Measurements from ENCODE around the gene APOBEC3H.
"Not testable (repeated sequence)": the region's sequence is repeated elsewhere in the genome, so short reads cannot be mapped to it uniquely, and the experiment has no call there.

Gene APOBEC3H

DNA sequence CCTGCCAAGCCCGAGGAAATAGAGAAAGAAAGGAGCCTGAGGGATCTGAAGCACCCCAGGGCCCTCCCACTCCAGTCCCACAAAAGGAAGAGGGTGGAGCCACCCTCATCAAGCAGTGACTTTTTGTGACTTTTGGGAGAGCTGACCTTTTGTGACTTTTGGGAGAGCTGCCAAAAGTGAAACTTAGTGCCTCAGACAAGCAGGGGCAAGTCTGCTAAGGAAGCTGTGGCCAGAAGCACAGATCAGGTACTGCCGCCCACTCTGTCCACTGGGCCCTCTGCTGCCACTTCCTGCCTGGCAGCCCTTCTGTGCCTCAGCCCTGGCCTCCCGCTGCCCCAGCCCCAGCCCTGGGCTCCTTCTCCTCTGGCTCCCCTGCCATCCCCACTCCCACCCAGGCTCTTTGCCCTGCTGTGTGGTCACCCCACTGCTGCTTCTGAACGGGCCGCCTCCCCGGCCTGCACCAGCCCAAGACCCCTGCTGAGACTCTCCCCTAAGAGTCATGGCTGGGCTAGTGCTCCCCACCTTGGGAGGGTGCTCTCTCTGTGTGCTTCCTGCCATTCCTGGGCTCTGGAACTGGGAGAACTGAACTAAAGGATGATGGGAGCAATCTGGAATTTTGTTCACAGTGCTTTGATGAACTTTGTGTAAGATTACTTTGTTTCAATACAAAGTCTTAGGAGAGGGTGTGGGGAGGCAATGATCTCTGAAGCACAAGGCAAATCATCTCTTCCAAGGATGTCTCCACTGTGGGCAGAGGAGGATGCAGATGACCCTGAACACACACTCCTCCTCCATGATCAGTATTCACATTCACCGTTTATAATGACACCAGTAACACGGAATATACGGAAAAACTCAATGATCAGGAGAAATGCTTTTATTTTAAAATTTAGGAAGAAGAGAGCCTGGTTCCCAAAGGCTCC lies at the start of gene APOBEC3H:
APOBEC3H (plus strand) TSS at position 147 of the 923 bp plus-strand sequence. CDS start 3,035 bp downstream, outside the sequence.
- peak; percentile 86 for DNase-seq
- in situ Hi-C loops (cut with MboI; ENCODE audit: low pct_unique_long_range_greater_than_20kb, low sequenced_read_pairs), result no loop called here

GRCh38 chr22:39049486-39049885 lies 47.6 kb upstream of the APOBEC3H start:
- DNase-seq; in situ Hi-C loops (cut with MboI; ENCODE audit: low pct_unique_long_range_greater_than_20kb, low sequenced_read_pairs): not testable (repeated sequence)

DNA sequence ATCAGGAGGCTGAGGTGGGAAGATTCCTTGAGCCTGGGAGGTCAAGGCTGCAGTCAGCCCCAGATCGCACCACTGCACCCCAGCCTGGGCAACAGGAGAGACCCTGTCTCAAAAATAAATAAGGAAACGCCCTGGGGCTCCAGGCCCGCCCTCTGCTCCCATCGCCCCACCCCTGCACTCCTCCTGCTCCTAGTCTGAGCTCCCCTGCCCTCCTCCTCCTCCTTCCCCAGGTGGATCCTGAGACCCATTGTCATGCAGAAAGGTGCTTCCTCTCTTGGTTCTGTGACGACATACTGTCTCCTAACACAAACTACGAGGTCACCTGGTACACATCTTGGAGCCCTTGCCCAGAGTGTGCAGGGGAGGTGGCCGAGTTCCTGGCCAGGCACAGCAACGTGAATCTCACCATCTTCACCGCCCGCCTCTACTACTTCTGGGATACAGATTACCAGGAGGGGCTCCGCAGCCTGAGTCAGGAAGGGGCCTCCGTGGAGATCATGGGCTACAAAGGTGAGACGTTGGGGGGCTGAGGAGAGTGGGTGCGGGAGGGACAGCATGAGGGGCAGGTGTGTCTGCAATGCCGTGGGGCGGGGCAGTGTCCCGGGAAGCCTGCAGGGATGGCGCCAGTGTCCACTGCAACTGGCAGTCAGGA lies 45.1 kb upstream of the APOBEC3H start:
- in situ Hi-C loops (cut with MboI; ENCODE audit: low pct_unique_long_range_greater_than_20kb, low sequenced_read_pairs); DNase-seq: not testable (repeated sequence)

DNA sequence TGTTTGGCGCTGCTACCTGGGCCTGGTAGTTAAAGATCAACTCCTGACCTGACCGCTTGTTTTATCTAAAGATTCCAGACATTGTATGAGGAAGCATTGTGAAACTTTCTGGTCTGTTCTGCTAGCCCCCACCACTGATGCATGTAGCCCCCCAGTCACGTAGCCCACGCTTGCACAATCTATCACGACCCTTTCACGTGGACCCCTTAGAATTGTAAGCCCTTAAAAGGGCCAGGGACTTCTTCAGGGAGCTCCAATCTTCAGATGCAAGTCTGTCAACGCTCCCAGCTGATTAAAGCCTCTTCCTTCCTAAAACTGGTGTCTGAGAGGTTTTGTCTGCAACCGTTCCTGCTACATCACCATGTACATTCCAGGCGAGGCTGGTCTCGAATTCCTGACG lies 41.4 kb upstream of the APOBEC3H start:
- in situ Hi-C loops (cut with MboI; ENCODE audit: low pct_unique_long_range_greater_than_20kb, low sequenced_read_pairs), result no loop called here

GRCh38 chr22:39061290-39061689 lies 35.8 kb upstream of the APOBEC3H start:
- in situ Hi-C loops (cut with MboI; ENCODE audit: low pct_unique_long_range_greater_than_20kb, low sequenced_read_pairs), result not testable (repeated sequence)
- peak; percentile 53 for DNase-seq

More for the DNA sequence above, 41.4 kb upstream of the APOBEC3H start:
- no peak for DNase-seq

- DNase-seq; in situ Hi-C loops (cut with MboI; ENCODE audit: low pct_unique_long_range_greater_than_20kb, low sequenced_read_pairs): not testable (repeated sequence)
Observed at GRCh38 chr22:39061951-39062350, 35.1 kb upstream of the APOBEC3H start.

DNA sequence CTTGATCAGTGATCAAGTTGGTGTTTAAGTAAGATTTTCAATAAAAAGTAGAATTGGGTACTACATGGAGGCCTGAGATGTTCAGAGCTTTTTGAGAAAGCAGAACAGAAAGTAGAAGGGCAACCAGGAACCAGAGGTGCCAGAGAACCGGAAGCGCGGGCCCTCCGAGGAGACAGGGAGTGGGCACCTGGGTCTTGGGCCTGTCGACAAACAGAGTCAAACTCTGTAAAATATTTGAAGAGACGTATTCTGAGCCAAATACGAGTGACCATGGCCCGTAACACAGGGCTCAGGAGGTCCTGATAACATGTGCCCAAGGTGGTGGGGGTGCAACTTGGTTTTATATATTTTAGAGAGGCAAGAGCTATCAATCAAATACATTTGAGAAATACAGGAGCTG lies 33.1 kb upstream of the APOBEC3H start:
- DNase-seq; in situ Hi-C loops (cut with MboI; ENCODE audit: low pct_unique_long_range_greater_than_20kb, low sequenced_read_pairs): not testable (repeated sequence)

- in situ Hi-C loops (cut with MboI; ENCODE audit: low pct_unique_long_range_greater_than_20kb, low sequenced_read_pairs), result not testable (repeated sequence)
Observed at GRCh38 chr22:39066442-39067276, 30.4 kb upstream of the APOBEC3H start.

DNA sequence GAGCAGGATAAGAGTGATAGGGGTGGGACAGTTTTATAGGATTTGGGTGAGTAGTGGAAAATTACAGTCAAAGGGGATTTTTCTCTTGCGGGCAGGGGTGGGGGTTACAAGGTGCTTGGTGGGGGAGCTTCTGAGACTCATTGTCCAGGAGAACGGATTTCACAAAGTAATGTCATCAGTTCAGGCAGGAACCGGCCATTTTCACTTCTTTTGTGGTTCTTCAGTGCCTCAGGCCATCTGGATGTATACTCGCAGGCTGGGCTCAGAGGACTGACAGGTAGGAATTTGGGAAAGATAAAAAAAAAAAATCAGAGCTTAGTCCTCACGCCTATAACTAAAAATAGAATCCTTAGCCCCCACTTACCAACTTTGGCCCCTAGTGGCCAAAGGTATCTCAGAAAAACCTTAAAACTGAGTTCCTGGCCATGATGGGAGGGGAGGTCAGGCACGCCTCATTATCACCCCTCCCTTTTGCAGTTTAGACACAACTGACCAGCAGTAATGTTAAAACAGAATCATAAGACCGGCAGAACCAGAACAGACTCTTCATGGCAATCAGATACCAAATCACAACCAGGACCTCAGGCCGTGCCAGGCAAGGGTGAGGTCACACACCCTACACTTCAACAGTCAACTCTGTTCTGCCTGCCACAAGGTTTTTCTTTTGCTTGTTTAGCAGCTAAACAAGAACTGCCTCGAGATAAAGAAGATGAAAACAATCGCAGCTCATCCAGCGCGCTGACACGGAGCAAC lies 28.8 kb upstream of the APOBEC3H start:
- no peak for DNase-seq
- in situ Hi-C loops (cut with MboI; ENCODE audit: low pct_unique_long_range_greater_than_20kb, low sequenced_read_pairs), result no loop called here

More at GRCh38 chr22:39066442-39067276, 30.4 kb upstream of the APOBEC3H start:
- DNase-seq, result not testable (repeated sequence)

- in situ Hi-C loops (cut with MboI; ENCODE audit: low pct_unique_long_range_greater_than_20kb, low sequenced_read_pairs), result no loop called here
- DNase-seq, result no peak
Observed at GRCh38 chr22:39070186-39070585, 26.9 kb upstream of the APOBEC3H start.

- in situ Hi-C loops (cut with MboI; ENCODE audit: low pct_unique_long_range_greater_than_20kb, low sequenced_read_pairs); DNase-seq: not testable (repeated sequence)
Observed at GRCh38 chr22:39072581-39072981, 24.5 kb upstream of the APOBEC3H start.

DNA sequence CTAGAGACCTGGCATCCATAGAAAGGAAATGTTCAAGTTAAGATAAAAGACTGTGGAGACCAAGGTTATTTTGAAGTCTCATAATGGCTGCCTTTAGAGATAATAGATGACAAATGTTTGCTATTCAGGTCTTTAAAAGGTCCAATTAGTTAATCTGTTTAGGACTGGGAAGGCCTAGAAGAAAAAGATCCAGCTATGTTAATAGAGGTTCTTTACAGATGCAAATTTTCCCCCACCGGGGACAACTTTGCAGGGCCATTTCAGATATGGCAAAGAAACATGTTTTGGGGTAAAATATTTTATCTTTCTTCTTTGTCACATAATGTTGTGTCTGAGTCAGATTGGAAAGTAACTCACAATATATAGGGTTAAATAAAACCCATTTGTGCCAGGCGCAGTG lies 23.1 kb upstream of the APOBEC3H start:
- in situ Hi-C loops (cut with MboI; ENCODE audit: low pct_unique_long_range_greater_than_20kb, low sequenced_read_pairs), result no loop called here
- DNase-seq, result no peak

- DNase-seq; in situ Hi-C loops (cut with MboI; ENCODE audit: low pct_unique_long_range_greater_than_20kb, low sequenced_read_pairs): not testable (repeated sequence)
Observed at GRCh38 chr22:39076155-39077025, 20.7 kb upstream of the APOBEC3H start.

DNA sequence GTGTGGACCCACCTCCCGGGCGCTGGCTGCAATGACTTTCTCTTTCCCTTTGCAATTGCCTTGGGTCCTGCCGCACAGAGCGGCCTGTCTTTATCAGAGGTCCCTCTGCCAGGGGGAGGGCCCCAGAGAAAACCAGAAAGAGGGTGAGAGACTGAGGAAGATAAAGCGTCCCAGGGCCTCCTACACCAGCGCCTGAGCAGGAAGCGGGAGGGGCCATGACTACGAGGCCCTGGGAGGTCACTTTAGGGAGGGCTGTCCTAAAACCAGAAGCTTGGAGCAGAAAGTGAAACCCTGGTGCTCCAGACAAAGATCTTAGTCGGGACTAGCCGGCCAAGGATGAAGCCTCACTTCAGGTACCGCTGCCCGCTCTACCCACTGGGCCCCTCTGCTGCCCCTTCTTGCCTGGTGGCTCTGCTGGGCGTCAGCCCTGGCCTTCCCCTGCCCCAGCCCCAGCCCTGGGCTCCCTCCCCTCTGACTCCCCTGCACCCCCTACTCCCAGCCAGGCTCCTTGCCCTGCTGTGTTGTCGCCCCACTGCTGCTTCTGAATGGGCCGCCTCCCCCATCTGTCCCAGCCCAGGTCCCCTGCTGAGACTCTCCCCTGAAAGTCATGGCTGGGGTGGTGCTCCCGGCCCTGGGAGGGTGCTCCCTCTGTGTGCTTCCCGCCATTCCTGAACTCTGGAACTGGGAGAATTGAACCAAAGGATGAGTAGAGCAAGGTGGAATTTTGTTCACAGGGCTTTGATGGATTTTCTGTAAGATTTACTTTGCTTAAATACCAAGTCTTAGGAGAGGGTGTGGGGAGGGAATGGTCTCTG lies 19.8 kb upstream of the APOBEC3H start, which contains the start of gene APOBEC3G:
APOBEC3G (plus strand) TSS at position 250 of the 815 bp plus-strand sequence; CDS start at position 337, 87 bp downstream.
- DNase-seq, result peak; percentile 64

DNA sequence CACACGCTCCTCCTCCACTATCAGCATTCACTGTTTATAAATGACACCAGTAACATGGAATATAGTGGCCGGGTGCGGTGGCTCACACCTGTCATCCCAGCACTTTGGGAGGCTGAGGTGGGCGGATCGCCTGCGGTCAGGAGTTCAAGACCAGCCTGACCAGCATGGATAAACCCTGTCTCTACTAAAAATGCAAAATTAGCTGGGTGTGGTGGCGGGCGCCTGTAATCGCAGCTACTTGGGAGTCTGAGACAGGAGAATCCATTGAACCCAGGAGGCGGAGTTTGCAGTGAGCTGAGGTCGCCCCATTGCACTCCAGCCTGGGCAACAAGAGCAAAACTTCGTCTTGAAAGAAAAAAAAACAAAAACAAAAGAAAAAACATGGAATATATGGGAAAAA lies 19.1 kb upstream of the APOBEC3H start:
- in situ Hi-C loops (cut with MboI; ENCODE audit: low pct_unique_long_range_greater_than_20kb, low sequenced_read_pairs); DNase-seq: not testable (repeated sequence)

More for the DNA sequence above, 19.8 kb upstream of the APOBEC3H start, which contains the start of gene APOBEC3G:
- in situ Hi-C loops (cut with MboI; ENCODE audit: low pct_unique_long_range_greater_than_20kb, low sequenced_read_pairs), result not testable (repeated sequence)

GRCh38 chr22:39078329-39078728 lies 18.7 kb upstream of the APOBEC3H start:
- in situ Hi-C loops (cut with MboI; ENCODE audit: low pct_unique_long_range_greater_than_20kb, low sequenced_read_pairs), result no loop called here
- DNase-seq, result no peak
